Upper lobe of right lung (tissue), 1 donor: ENCODE results near the gene FAM241A. TPM values are rescaled to one million over a fixed set of nuclear protein-coding genes. Genes with fewer than 3 reads are reported as not detected.

Experiments
- ATAC-seq: fragments of 200-7000 bp; cut with Tn5 transposase; one replicate; pipeline ENCODE4 v1.9.1; 2020; ENCODE audit warnings: mild to moderate bottlenecking, moderate library complexity
- DNase-seq: peaks from one replicate; pipeline ENCODE4 v3.0.0-alpha.2; 2020
- H3K27ac ChIP-seq: fragments of 200-600 bp; one replicate; pipeline ENCODE4 v1.8.0; 2022
- H3K27me3 ChIP-seq: fragments of 200-600 bp; one replicate; pipeline ENCODE4 v1.8.0; 2022; ENCODE audit warnings: mild to moderate bottlenecking
- H3K36me3 ChIP-seq: fragments of 200-600 bp; one replicate; pipeline ENCODE4 v1.8.0; 2022
- H3K4me1 ChIP-seq: fragments of 200-600 bp; one replicate; pipeline ENCODE4 v1.8.0; 2022
- H3K4me3 ChIP-seq: fragments of 200-600 bp; one replicate; pipeline ENCODE4 v1.8.0; 2022; ENCODE audit warnings: mild to moderate bottlenecking
- H3K9me3 ChIP-seq: fragments of 200-600 bp; one replicate; pipeline ENCODE4 v1.8.0; 2022
- CTCF ChIP-seq: fragments of 200-600 bp; IDR thresholded peaks from one replicate; pipeline ENCODE4 v1.8.0; 2022; ENCODE audit warnings: antibody characterized with exemption
- intact Hi-C: fragments of 100-400 bp; cut with DNase I; formaldehyde crosslinking; loops from one replicate; pipeline ENCODE4 v1.11.0; 2022
- total RNA-seq: library from RNA; stranded (reverse); fragmentation: NEBNext Ultra II Directional; extraction: Animal tissue kit (Norgen Biotek cat#: 25700); gene quantifications from one replicate; pipeline ENCODE4 v1.2.1, GENCODE V29; 2021
- donor health status: DM: no; HTN: yes; CAD: no; lungs with severe emphysema.

FAM241A gene
- total RNA-seq, 1 donor from 2014 or later, result 6.3 TPM

- no peak for ATAC-seq
- Histone ChIP-seq H3K9me3 (no peaks in the 10 kb centered on the region), H3K4me1 (no peaks in the 10 kb centered on the region), H3K4me3 (no peak overlapping the region), H3K27me3 (no peaks in the 10 kb centered on the region), H3K36me3 (no peaks in the 10 kb centered on the region), H3K27ac (no peak overlapping the region)
- DNase-seq, result no peak
- no peak for TF ChIP-seq CTCF
- intact Hi-C loops, result no loop called here
Observed at GRCh38 chr4:112213091-112213490, 67.8 kb downstream of the FAM241A start.

DNA sequence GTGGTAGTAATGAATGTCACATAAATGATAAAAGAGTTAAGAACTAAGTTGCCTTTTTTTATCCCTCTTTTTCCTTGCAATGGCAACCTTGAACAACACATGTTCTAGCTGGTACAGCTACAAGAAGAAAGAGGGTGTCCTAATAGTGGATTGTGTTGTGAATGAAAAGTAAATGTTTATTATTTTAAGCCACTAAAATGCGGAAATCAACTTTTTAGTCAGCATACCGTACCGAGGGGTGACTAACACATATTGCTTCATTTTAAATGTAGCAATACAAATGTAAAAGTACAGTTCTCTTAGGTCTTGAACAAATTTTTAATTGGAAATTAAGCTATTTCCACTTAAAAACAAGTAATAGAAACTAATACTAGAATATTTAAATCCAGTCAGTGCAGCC is 68.6 kb downstream of the FAM241A start:
- Histone ChIP-seq H3K27me3 (no peaks in the 10 kb centered on the region), H3K27ac (no peak overlapping the region), H3K4me1 (no peaks in the 10 kb centered on the region), H3K4me3 (no peak overlapping the region), H3K36me3 (no peaks in the 10 kb centered on the region), H3K9me3 (no peaks in the 10 kb centered on the region)
- intact Hi-C loops, result no loop called here
- ATAC-seq, result peak; percentile 47
- no peak for TF ChIP-seq CTCF
- DNase-seq, result no peak

GRCh38 chr4:112214390-112215264 is 69.4 kb downstream of the FAM241A start:
- Histone ChIP-seq H3K9me3 (no peaks in the 10 kb centered on the region), H3K4me1 (no peaks in the 10 kb centered on the region), H3K4me3 (no peak overlapping the region), H3K27ac (no peak overlapping the region), H3K36me3 (no peaks in the 10 kb centered on the region), H3K27me3 (no peaks in the 10 kb centered on the region)
- DNase-seq, result no peak
- ATAC-seq, result no peak
- intact Hi-C loops, result no loop called here
- peak; percentile 52 for TF ChIP-seq CTCF

DNA sequence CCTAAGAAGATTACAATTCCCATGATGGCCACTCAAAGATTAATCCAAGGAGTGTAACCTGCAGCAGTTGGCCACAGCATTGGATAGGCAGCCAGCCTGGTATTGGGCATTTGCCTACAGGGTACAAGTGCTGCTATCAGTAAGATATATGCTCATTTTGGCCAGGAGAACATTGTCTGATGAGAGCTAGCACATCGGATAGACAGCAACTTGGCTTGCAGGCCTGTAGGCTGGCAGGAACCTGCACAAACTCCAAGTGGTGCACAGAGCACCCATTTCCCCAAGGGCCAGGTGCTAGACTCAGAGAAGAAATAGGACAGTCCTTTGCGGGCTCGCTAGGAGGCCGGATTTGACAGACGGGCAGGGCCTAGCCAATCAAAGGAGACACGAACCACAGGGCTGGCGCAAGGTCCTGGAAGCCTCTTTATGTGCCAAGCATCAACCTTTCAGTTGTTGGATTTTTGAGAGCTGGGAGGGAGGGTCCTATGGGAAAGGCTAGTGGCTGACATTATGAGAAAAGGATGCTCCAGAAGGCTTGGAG is 74.6 kb downstream of the FAM241A start:
- ATAC-seq, result no peak
- Histone ChIP-seq H3K27me3 (no peaks in the 10 kb centered on the region), H3K27ac (no peak overlapping the region), H3K9me3 (no peaks in the 10 kb centered on the region), H3K36me3 (no peaks in the 10 kb centered on the region), H3K4me1 (no peaks in the 10 kb centered on the region), H3K4me3 (no peak overlapping the region)
- DNase-seq, result no peak
- intact Hi-C loops, result no loop called here
- TF ChIP-seq CTCF, result no peak

DNA sequence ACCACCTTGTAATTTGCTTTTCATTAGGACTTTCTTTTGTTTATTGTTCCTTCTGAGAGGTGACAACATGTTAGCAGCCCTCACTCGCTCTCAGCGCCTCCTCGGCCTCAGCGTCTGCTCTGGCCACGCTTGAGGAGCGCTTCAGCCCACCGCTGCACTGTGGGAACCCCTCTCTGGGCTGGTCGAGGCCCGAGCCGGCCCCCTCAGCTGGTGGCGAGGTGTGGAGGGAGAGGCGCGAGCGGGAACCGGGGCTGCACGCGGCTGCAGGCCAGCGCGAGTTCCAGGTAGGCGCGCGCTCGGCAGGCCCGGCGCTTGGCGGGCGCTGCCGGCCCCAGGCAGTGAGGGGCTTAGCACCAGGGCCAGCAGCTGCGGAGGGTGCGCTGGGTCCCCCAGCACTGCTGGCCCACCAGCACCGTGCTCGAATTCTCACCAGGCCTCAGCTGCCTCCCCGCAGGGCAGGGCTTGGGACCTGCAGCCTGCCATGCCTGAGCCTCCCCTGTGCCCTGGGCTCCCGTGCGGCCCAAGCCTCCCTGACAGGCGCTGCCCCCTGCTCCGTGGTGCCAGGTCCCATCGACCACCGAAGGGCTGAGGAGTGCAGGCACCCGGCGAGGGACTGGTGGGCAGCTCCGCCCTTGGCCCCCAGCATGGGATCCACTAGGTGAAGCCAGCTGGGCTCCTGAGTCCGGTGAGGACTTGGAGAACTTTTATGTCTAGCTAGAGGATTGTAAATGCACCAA is 77.1 kb downstream of the FAM241A start:
- H3K27me3 ChIP-seq, result no peaks in the 10 kb centered on the region
- no peaks in the 10 kb centered on the region for H3K36me3 ChIP-seq
- H3K4me3 ChIP-seq, result no peak overlapping the region
- intact Hi-C loops, result no loop called here
- H3K27ac ChIP-seq, result no peak overlapping the region
- TF ChIP-seq CTCF, result no peak
- no peaks in the 10 kb centered on the region for H3K9me3 ChIP-seq
- DNase-seq (no peak), ATAC-seq (no peak)
- no peaks in the 10 kb centered on the region for H3K4me1 ChIP-seq
